H1 (cell line): ENCODE measurements around the gene TTC27. TPM values are rescaled to one million over a fixed set of nuclear protein-coding genes. Genes with fewer than 3 reads are reported as not detected.

ENCODE experiments used
- ATF3 ChIP-seq: IDR thresholded peaks from 2 replicates; pipeline ENCODE4 v1.6.1; 2011; ENCODE audit warnings: low read depth, mild to moderate bottlenecking, low read length; ENCODE audit not compliant: insufficient read depth
- CHD7 ChIP-seq: fragments of 300-600 bp; sonication (generic); IDR thresholded peaks from 2 replicates; pipeline ENCODE4 v1.7.1; 2012; ENCODE audit warnings: low read length, moderate library complexity, mild to moderate bottlenecking, inconsistent platforms; ENCODE audit not compliant: insufficient replicate concordance
- FOSL1 ChIP-seq: IDR thresholded peaks from 2 replicates; pipeline ENCODE4 v1.6.1; 2011; ENCODE audit warnings: mild to moderate bottlenecking, low read depth, low read length, moderate library complexity; ENCODE audit not compliant: insufficient read depth
- HDAC2 ChIP-seq, 2 experiments: fragments of 300-600 bp in 1 of 2; sonication (generic) in 1 of 2; IDR thresholded peaks; 2 replicates each; pipeline ENCODE4 v1.6.1; 2011 to 2012; ENCODE audit warnings: low read depth in 2 of 2, low read length in 2 of 2, mild to moderate bottlenecking in 2 of 2, moderate library complexity in 2 of 2, borderline replicate concordance in 1 of 2, inconsistent platforms in 1 of 2
- KDM1A ChIP-seq: fragments of 200-600, 300-600 bp; sonication (generic); IDR thresholded peaks from 2 replicates; pipeline ENCODE4 v1.7.1; 2016; ENCODE audit warnings: mild to moderate bottlenecking, low read length, borderline replicate concordance
- RAD21 ChIP-seq, 2 experiments: IDR thresholded peaks in 1 of 2; conservative IDR thresholded peaks in 1 of 2; 2 replicates each; pipeline ENCODE4 v1.6.1; 2011; ENCODE audit warnings: low read depth in 2 of 2, low read length in 2 of 2, improper control_type of control experiment in 1 of 2, inconsistent platforms in 1 of 2, mild to moderate bottlenecking in 1 of 2, moderate library complexity in 1 of 2
- RFX5 ChIP-seq: IDR thresholded peaks from 2 replicates; pipeline ENCODE4 v1.6.1; 2011; ENCODE audit warnings: low read depth, low read length, improper control_type of control experiment, borderline replicate concordance
- TCF12 ChIP-seq: IDR thresholded peaks from 2 replicates; pipeline ENCODE4 v1.6.1; 2011; ENCODE audit warnings: low read depth, mild to moderate bottlenecking, low read length
- TEAD4 ChIP-seq: IDR thresholded peaks from 2 replicates; pipeline ENCODE4 v1.6.1; 2012; ENCODE audit warnings: low read depth, low read length, inconsistent platforms, mixed read lengths
- polyA plus RNA-seq, 7 experiments: library from polyadenylated mRNA; depleted of rRNA in 3 of 7; stranded (reverse) in 5 of 7; unstranded in 2 of 7; fragments of >200 nt in 5 of 7; fragments of 200-250 nt in 2 of 7; gene quantifications; 1 replicate in 5 of 7; 2 replicates in 1 of 7; 4 replicates in 1 of 7; pipeline versions ENCODE4 v1.2.1 to v1.2.3, GENCODE V29; 2011 to 2013; ENCODE audit warnings: missing spikeins in 2 of 7, mixed read lengths in 2 of 7
- total RNA-seq: library from RNA; stranded (reverse); fragmentation: NEBNext Ultra II Directional; extraction: Animal tissue kit (Norgen Biotek cat#: 25700); gene quantifications from 2 replicates; pipeline ENCODE4 v1.2.1, GENCODE V29; 2021

Gene TTC27
- total and polyA plus RNA-seq, 2 of the 8 experiments (the other 6 are each of a cell fraction or from before 2014, with no cell fraction given), result 13.8 to 29.1 TPM

GRCh38 chr2:32824070-32824809 is 196.4 kb downstream of the TTC27 start (continued):
- no peak for TF ChIP-seq CHD7
- no peak for TF ChIP-seq RAD21 (IDR thresholded peaks at IDR 0.05 in 1 of 2, conservative IDR thresholded peaks at IDR 0.05 in 1 of 2; ENCODE audit: low read depth in 2 of 2, low read length in 2 of 2)
- no peak for TF ChIP-seq RFX5
- TF ChIP-seq KDM1A, result no peak
- no peak for TF ChIP-seq TCF12
- TF ChIP-seq TEAD4, result no peak
- TF ChIP-seq HDAC2 (IDR thresholded peaks at IDR 0.05; ENCODE audit: borderline replicate concordance in 1 of 2, low read depth in 2 of 2, low read length in 2 of 2), result no peak
- TF ChIP-seq ATF3, result no peak
- no peak for TF ChIP-seq FOSL1
